ENCODE measurements around the gene CCDC157.

CCDC157 gene

GRCh38 chr22:30416837-30417236 lies 60.0 kb downstream of the CCDC157 start:
- DNase-seq (ENCODE audit: low read depth): no peak
- no peak overlapping the region for H3K4me3 ChIP-seq (ENCODE audit: control insufficient read depth, low read depth, low read length)
- TF ChIP-seq CTCF (IDR thresholded peaks at IDR 0.05; ENCODE audit: control insufficient read depth, insufficient read depth, low read depth, low read length, missing control alignments): no peak

- DNase-seq (ENCODE audit: low read depth): peak; percentile 59
- no peak overlapping the region for H3K4me3 ChIP-seq (ENCODE audit: control insufficient read depth, low read depth, low read length)
- no peak for TF ChIP-seq CTCF (IDR thresholded peaks at IDR 0.05; ENCODE audit: control insufficient read depth, insufficient read depth, low read depth, low read length, missing control alignments)
These were observed 63.7 kb downstream of the CCDC157 start for GRCh38 chr22:30420347-30421125.

- no peak for TF ChIP-seq CTCF (IDR thresholded peaks at IDR 0.05; ENCODE audit: control insufficient read depth, insufficient read depth, low read depth, low read length, missing control alignments)
- no peak overlapping the region for H3K4me3 ChIP-seq (ENCODE audit: control insufficient read depth, low read depth, low read length)
- DNase-seq (ENCODE audit: low read depth): no peak
These were observed 65.1 kb downstream of the CCDC157 start for GRCh38 chr22:30421695-30422480.

GRCh38 chr22:30422481-30423300 lies 65.9 kb downstream of the CCDC157 start:
- DNase-seq (ENCODE audit: low read depth): peak; percentile 81
- H3K4me3 ChIP-seq (ENCODE audit: control insufficient read depth, low read depth, low read length): peak overlapping the region; percentile 46
- peak; percentile 4 for TF ChIP-seq CTCF (IDR thresholded peaks at IDR 0.05; ENCODE audit: control insufficient read depth, insufficient read depth, low read depth, low read length, missing control alignments)

GRCh38 chr22:30423301-30423958 lies 66.6 kb downstream of the CCDC157 start:
- no peak for DNase-seq (ENCODE audit: low read depth)
- TF ChIP-seq CTCF (IDR thresholded peaks at IDR 0.05; ENCODE audit: control insufficient read depth, insufficient read depth, low read depth, low read length, missing control alignments): no peak
- peak overlapping the region; percentile 46 for H3K4me3 ChIP-seq (ENCODE audit: control insufficient read depth, low read depth, low read length)

All from AG09309 (cell line).